Testis (tissue), 3 donors: ENCODE results near the gene CLEC2D. TPM values are rescaled to one million over a fixed set of nuclear protein-coding genes. Genes with fewer than 3 reads are reported as not detected.
A peak's percentile ranks its signal among the peaks of the same experiment; 100 is the strongest.

Experiments used
- DNase-seq: peaks from one replicate; pipeline ENCODE4 v3.0.0-alpha.2; 2019
- H3K27ac ChIP-seq, 2 donors: fragments of 200-600 bp; sonication (generic); one replicate each; pipeline ENCODE4 v1.5.1; 2019
- H3K27me3 ChIP-seq: fragments of 200-600 bp; sonication (generic); one replicate; pipeline ENCODE4 v1.5.1; 2019
- H3K36me3 ChIP-seq: fragments of 200-600 bp; sonication (generic); one replicate; pipeline ENCODE4 v1.5.1; 2017; ENCODE audit warnings: low read depth; ENCODE audit errors: missing control alignments
- H3K4me1 ChIP-seq: fragments of 200-600 bp; sonication (generic); one replicate; pipeline ENCODE4 v1.5.1; 2019
- H3K4me3 ChIP-seq, 2 donors: fragments of 200-600 bp; sonication (generic); one replicate each; pipeline ENCODE4 v1.5.1; 2017 to 2019
- H3K9me3 ChIP-seq: fragments of 200-600 bp; sonication (generic); one replicate; pipeline ENCODE4 v1.5.1; 2017
- POLR2A ChIP-seq: fragments of 450-650 bp; IDR thresholded peaks from one replicate; pipeline ENCODE4 v1.6.1; 2017; ENCODE audit warnings: antibody characterized with exemption, mild to moderate bottlenecking, moderate library complexity
- WGBS, 2 donors: methylation state at CpG; one replicate each; pipeline ENCODE4 v1.1.5; 2018; 5-methylcytosine and 5-hydroxymethylcytosine counted together
- intact Hi-C: fragments of 100-400 bp; cut with DNase I; formaldehyde crosslinking; loops from one replicate; pipeline ENCODE4 v1.15.1; 2023; ENCODE audit warnings: low total_unique reads
- polyA plus RNA-seq: library from polyadenylated mRNA; stranded (reverse); fragments of 350-450 nt; fragmentation: Illumina TruSeq; extraction: RNeasy Lipid Tissue Mini Kit (QIAGEN cat#74804); gene quantifications from one replicate; pipeline ENCODE4 v1.2.3, GENCODE V29; 2014; ENCODE audit warnings: low read depth, low replicate concordance; ENCODE audit not compliant: insufficient read depth
- total RNA-seq, 2 donors: library from RNA; depleted of rRNA; stranded (reverse); fragments of >200 nt; gene quantifications; one replicate each; pipeline ENCODE4 v1.2.3, GENCODE V29; 2016
- TF ChIP-seq, protein P1 (sequence below), 3 experiments: fragments of 450-650 bp in 2 of 3; fragments of 200-600 bp in 1 of 3; sonication (generic) in 1 of 3; IDR thresholded peaks; one replicate each; pipeline ENCODE4 v1.5.1; 2016 to 2019; ENCODE audit warnings: antibody characterized with exemption in 3 of 3, mild to moderate bottlenecking in 2 of 3, moderate library complexity in 1 of 3

The CLEC2D gene
- total and polyA plus RNA-seq, 3 donors from 2014 or later: 25.5 to 36.3 (median 32.1) TPM

DNA sequence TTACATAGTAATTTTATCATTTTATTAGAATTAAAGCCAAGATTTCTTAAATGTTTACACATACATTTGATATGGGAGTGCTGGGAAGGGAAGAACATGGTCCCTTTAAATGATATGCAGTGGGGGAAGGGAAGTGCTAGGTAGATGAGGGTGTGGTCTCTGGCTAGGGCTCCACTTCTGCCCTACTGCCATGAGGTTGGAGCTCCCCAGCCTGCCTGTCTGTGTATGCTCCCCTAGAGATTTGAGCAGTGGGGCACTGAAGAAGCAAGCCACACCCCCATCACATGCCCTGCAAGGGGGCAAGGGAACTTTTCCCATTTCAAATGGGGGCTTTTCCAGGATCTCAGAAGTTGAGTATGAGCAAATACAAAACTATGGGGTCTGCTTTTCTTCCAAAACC is 37.8 kb downstream of the CLEC2D start:
- H3K27me3 ChIP-seq: no peaks in the 10 kb centered on the region
- no peak for DNase-seq
- no peaks in the 10 kb centered on the region for H3K36me3 ChIP-seq
- no peak overlapping the region for H3K4me3 ChIP-seq
- TF ChIP-seq POLR2A: no peak
- TF ChIP-seq, protein P1, sequence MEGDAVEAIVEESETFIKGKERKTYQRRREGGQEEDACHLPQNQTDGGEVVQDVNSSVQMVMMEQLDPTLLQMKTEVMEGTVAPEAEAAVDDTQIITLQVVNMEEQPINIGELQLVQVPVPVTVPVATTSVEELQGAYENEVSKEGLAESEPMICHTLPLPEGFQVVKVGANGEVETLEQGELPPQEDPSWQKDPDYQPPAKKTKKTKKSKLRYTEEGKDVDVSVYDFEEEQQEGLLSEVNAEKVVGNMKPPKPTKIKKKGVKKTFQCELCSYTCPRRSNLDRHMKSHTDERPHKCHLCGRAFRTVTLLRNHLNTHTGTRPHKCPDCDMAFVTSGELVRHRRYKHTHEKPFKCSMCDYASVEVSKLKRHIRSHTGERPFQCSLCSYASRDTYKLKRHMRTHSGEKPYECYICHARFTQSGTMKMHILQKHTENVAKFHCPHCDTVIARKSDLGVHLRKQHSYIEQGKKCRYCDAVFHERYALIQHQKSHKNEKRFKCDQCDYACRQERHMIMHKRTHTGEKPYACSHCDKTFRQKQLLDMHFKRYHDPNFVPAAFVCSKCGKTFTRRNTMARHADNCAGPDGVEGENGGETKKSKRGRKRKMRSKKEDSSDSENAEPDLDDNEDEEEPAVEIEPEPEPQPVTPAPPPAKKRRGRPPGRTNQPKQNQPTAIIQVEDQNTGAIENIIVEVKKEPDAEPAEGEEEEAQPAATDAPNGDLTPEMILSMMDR (IDR thresholded peaks at IDR 0.05): no peak
- no peaks in the 10 kb centered on the region for H3K4me1 ChIP-seq
- intact Hi-C loops: no loop called here
- no peak overlapping the region for H3K27ac ChIP-seq
- no peaks in the 10 kb centered on the region for H3K9me3 ChIP-seq

DNA sequence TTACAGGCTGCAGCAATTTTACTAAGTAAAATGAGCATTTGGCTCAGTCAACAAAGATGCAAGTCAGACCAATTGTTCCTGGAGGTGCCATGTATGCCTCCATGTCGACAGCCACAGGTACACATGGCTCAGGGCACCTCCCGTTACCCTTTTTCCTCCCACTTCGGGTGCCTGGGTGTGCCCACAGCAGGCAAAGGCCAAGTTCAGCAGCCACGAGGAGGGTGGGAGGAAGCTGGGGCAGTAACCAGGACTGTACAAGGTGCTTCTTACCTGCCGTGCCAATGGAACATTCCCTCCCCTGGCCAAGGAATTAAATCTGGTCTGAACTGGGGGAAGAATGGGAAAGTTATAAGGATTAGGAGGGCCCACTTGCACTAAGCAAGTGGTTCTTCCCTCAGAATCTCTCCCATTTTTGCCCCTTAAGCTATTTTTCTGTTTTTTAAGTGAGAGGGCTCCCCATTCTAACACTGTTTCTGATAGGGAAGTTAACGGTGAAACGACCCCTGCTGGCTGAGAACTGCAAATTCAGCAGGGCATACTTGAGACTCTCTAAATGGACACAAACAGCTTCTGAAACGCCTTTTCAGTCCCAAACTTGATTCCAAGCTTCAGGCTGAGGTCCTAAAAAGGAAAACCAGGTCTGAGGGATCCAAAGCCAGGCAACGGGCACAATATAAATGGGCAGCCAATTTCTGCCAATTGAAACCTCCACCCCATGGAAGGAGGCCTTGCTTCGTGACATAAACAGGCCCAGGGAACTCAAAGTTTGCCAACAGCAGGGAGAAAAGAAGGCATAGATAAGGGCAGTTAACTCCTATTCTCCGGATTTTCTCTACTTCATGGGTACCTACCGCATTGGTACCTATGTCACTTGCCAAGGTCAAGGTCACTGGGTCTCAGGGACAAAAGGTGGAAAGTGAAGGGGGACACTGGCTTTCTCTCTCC is 38.6 kb downstream of the CLEC2D start:
- DNase-seq: peak; percentile 66

DNA sequence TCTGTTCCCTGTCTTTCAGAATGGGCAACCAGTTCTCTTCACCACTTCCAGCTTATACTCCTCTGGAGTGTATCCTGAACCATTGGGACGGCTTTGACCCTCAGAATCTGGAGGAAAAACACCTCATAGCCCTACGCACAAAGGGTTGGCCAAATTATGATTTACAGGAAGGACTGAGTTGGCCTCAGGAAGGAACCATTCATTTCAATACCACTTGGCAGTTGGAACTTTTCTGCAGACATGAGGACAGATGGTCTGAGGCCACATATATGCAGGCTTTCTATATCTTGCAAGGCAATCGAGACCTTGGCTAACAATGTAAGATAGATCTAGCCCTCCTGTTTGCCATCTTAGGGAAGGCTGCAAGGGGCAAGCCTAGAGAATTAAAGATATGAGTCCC is 39.3 kb downstream of the CLEC2D start:
- Histone ChIP-seq H3K27me3 (no peaks in the 10 kb centered on the region), H3K4me1 (no peaks in the 10 kb centered on the region), H3K27ac (no peak overlapping the region), H3K36me3 (no peaks in the 10 kb centered on the region), H3K4me3 (no peak overlapping the region), H3K9me3 (no peaks in the 10 kb centered on the region)
- WGBS, 2 donors: 96 to 98% methylated on average over 3 of the region's 3 CpGs
- intact Hi-C loops: no loop called here
- TF ChIP-seq, protein P1 (IDR thresholded peaks at IDR 0.05): no peak
- TF ChIP-seq POLR2A: no peak
- DNase-seq: no peak

More for the DNA sequence above, 38.6 kb downstream of the CLEC2D start:
- intact Hi-C loops: no loop called here
- Histone ChIP-seq H3K27me3 (no peaks in the 10 kb centered on the region), H3K36me3 (no peaks in the 10 kb centered on the region), H3K4me3 (no peak overlapping the region), H3K4me1 (no peaks in the 10 kb centered on the region), H3K27ac (no peak overlapping the region), H3K9me3 (no peaks in the 10 kb centered on the region)
- no peak for TF ChIP-seq POLR2A
- TF ChIP-seq, protein P1 (IDR thresholded peaks at IDR 0.05): peak; percentile 41 to 66 (median 50)
- 60 to 66% methylated on average over 12 of the region's 12 CpGs for WGBS, 2 donors

DNA sequence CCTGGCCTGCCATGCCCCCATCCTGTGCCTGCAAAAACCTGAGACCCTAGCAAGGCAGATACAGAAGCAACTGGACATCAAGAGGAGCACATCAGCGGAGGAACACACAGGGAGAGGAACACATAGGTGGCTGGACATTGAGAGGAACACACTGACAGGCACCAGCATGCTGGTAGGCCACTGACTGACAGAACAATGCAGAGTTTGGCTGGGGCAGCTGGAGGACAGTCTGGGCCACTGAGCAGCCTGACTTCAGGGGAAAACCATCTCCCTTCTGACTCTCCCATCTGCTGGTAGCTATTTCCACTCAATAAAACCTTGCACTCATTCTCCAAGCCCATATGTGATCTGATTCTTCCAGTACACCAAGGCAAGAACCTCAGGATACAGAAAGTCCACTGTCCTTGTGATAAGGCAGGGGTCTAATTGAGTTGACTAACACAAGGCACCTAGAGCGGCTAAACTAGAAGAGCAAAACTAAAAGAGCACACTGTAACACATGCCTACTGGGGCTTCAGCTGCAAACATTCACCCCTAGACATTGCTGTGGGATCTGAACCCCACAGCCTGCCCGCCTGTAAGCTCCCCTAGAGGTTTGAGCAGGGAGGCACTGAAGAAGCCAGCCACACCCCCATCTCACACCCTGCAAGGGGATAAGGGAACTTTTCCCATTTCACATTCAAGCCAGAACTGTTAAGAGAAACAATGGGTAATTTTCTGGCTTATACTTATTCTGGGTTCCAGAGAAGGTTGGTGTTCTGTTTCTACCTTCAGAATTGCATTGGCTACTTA is 41.3 kb downstream of the CLEC2D start:
- H3K27me3 ChIP-seq: no peaks in the 10 kb centered on the region
- DNase-seq: no peak
- TF ChIP-seq POLR2A: no peak
- TF ChIP-seq, protein P1 (IDR thresholded peaks at IDR 0.05): no peak
- H3K4me3 ChIP-seq: no peak overlapping the region
- intact Hi-C loops: no loop called here
- 89 to 94% methylated on average over 3 of the region's 3 CpGs for WGBS, 2 donors
- no peaks in the 10 kb centered on the region for H3K36me3 ChIP-seq
- H3K4me1 ChIP-seq: no peaks in the 10 kb centered on the region
- H3K27ac ChIP-seq: no peak overlapping the region
- H3K9me3 ChIP-seq: no peaks in the 10 kb centered on the region
